ENCODE results near the gene SLC28A1. TPM values are rescaled to one million over a fixed set of nuclear protein-coding genes. Genes with fewer than 3 reads are reported as not detected.
A peak's percentile ranks its signal among the peaks of the same experiment; 100 is the strongest.
"Not testable (repeated sequence)": the region's sequence is repeated elsewhere in the genome, so short reads cannot be mapped to it uniquely, and the experiment has no call there.

SLC28A1 gene
- total RNA-seq, 2 donors from 2014 or later: not detected

DNA sequence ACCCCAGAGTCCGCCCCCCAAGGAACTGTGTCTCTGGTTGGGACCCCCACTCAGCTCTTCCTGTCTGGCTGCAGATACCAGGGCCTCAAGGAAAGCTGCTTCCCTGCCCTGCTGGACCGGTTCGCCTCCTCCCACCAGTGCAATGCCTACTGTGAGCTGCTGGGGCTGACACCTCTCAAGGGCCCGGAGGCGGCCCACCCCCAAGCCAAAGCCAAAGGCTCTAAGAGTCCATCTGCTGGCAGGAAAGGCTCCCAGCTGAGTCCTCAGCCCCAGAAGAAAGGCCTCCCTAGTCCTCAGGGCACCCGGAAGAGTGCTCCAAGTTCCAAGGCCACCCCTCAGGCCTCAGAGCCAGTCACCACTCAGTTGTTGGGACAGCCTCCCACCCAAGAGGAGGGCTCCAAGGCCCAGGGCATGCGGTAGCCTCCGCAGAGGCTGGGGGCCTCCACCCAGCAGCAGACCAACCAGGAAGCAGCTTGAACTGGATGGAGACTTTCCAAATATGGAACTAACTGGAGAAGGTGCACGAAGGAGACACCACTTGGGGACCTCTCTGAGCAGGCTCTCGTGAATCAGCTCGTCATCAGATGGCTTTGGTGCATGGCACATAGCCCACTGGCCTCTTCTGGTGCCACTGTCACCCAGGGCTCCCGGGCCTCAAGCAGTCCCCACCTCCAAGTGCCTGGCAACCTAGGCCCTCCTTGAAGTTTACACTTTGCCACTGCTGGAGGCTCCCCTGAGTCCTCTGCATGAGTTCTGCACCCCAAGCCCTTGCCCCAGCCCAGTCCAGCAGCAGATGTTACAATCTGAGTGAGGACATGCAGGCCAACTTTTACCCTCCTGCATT is 16.2 kb upstream of the SLC28A1 start:
- peak overlapping the region; percentile 72 for H3K27ac Mint-ChIP-seq
- H3K36me3 Mint-ChIP-seq (ENCODE audit: low read depth): no peaks in the 10 kb centered on the region
- DNase-seq: no peak
- no peak for ATAC-seq
- H3K4me1 Mint-ChIP-seq: peaks cover 4% of the 10 kb centered on the region
- H3K4me3 Mint-ChIP-seq: no peak overlapping the region
- H3K9me3 ChIP-seq (ENCODE audit: control insufficient read depth, low read length, poor library complexity, severe bottlenecking): no peaks in the 10 kb centered on the region
- no peaks in the 10 kb centered on the region for H3K27me3 Mint-ChIP-seq

DNA sequence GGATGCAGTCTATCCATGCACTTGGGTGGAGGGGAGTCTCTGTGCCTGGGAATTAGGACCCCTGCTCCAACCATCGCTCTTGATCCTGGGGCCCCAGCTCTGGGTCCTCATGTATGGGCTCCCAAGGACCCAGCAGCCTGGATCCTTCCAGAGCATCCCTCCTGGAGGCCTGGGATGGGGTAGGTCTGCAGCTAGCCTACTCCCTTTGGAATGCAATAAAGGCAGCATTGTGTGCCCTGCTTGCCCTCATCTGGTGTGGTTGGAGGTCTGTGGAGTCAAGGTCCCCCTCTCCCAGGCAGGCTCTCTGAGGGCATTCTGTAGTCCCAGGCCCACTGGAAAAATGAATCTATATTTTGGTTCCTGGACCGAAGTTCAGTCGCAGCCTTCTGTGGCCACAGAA is 15.0 kb upstream of the SLC28A1 start:
- no peaks in the 10 kb centered on the region for H3K9me3 ChIP-seq (ENCODE audit: control insufficient read depth, low read length, poor library complexity, severe bottlenecking)
- no peak overlapping the region for H3K4me3 Mint-ChIP-seq
- H3K27ac Mint-ChIP-seq: peak overlapping the region; percentile 72
- no peaks in the 10 kb centered on the region for H3K36me3 Mint-ChIP-seq (ENCODE audit: low read depth)
- no peaks in the 10 kb centered on the region for H3K27me3 Mint-ChIP-seq
- ATAC-seq (no peak), DNase-seq (no peak)
- peaks cover 6% of the 10 kb centered on the region for H3K4me1 Mint-ChIP-seq

DNA sequence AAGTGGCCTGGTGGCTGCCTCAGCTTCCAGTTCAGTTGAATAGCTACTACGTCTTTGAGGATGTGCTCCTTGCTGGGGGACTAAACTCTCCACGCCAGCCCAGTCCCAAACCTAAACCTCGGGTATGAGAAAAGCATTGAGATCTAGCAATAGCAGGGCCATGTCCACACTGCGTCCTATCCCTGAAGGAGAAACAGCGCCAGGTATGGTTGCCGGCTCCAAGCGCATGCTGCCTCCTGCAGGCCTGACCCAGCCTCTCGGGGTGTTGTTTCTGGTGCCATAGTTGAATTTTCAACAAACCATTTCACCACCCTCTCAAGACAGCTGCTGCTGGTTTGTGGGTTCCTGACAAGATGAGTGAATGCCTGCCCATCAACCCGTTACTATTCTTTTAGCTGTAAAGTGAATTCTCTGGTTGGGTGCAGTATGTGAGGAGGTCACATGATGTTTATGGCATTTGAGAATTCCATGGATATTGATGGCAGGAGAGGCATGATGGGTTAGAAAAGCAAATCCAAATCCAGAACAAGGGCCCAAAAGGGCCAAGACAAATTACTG is 13.0 kb upstream of the SLC28A1 start:
- H3K4me1 Mint-ChIP-seq: peaks cover 6% of the 10 kb centered on the region
- H3K9me3 ChIP-seq (ENCODE audit: control insufficient read depth, low read length, poor library complexity, severe bottlenecking): no peaks in the 10 kb centered on the region
- H3K27ac Mint-ChIP-seq: no peak overlapping the region
- no peak overlapping the region for H3K4me3 Mint-ChIP-seq
- H3K36me3 Mint-ChIP-seq (ENCODE audit: low read depth): no peaks in the 10 kb centered on the region
- DNase-seq (no peak), ATAC-seq (no peak)
- no peaks in the 10 kb centered on the region for H3K27me3 Mint-ChIP-seq

DNA sequence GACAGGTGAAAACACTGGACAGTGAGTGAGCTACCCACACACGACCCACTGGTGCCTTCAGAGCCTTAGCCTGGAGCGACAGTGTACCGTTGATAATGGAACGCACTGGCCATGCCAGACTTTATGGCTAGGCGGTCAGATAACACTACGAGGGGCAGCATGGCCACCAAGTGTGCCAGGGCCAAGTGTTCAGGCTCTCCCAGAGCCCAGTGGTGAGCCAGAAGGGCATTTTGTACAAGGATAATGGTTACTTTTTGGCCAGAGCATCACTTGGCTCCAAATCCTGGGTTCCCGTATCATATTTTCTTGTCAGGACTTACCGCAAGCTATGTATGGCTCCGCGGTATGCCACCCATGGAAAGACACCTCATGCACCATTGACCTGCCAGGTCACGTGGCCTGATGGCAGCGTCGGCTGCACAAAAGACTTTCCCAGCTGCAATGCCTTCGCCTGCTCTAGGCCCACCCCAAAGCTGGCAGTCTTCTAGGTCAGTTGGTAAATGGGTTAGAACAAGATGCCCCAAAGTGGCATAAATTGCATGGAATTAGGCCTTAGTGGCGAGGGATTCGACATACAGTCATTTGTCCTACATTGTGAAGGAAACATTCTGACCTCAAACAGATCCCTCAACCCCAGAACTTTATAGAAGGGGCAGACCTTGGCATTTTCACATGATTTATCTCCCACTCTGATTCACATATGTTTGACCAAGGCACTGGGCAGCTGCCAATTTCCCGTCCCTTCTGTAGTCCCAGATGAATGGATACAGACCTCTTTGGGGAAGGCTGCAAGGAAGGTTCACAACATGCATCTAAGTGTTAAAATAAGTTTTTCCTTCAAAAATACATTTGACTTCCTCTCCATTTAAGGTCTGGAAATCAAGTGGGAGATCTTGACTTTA is 12.2 kb upstream of the SLC28A1 start:
- Mint-ChIP-seq H3K27me3 (no peaks in the 10 kb centered on the region), H3K36me3 (ENCODE audit: low read depth) (no peaks in the 10 kb centered on the region), H3K4me3 (no peak overlapping the region), H3K4me1 (peaks cover 9% of the 10 kb centered on the region), H3K27ac (no peak overlapping the region)
- ATAC-seq: no peak
- DNase-seq: no peak
- no peaks in the 10 kb centered on the region for H3K9me3 ChIP-seq (ENCODE audit: control insufficient read depth, low read length, poor library complexity, severe bottlenecking)

DNA sequence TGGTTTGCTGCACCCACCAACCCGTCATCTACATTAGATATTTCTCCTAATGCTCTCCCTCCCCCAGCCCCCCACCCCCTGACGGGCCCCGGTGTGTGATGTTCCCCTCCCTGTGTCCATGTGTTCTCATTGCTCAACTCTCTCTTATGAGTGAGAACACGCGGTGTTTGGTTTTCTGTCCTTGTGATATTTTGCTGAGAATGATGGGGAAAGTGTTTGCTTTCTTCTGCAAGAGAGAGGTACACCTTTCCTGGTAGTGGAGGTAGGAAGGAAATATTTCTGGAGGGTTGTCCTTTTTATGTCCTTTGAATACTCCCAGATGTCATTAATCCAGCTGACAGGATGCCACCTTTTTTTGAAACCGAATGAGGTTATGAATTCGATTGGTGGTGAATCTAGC is 10.5 kb upstream of the SLC28A1 start:
- ATAC-seq: no peak
- Mint-ChIP-seq H3K4me3 (no peak overlapping the region), H3K4me1 (peaks cover 7% of the 10 kb centered on the region), H3K36me3 (ENCODE audit: low read depth) (no peaks in the 10 kb centered on the region), H3K27ac (no peak overlapping the region), H3K27me3 (no peaks in the 10 kb centered on the region)
- DNase-seq: no peak
- H3K9me3 ChIP-seq (ENCODE audit: control insufficient read depth, low read length, poor library complexity, severe bottlenecking): no peaks in the 10 kb centered on the region

DNA sequence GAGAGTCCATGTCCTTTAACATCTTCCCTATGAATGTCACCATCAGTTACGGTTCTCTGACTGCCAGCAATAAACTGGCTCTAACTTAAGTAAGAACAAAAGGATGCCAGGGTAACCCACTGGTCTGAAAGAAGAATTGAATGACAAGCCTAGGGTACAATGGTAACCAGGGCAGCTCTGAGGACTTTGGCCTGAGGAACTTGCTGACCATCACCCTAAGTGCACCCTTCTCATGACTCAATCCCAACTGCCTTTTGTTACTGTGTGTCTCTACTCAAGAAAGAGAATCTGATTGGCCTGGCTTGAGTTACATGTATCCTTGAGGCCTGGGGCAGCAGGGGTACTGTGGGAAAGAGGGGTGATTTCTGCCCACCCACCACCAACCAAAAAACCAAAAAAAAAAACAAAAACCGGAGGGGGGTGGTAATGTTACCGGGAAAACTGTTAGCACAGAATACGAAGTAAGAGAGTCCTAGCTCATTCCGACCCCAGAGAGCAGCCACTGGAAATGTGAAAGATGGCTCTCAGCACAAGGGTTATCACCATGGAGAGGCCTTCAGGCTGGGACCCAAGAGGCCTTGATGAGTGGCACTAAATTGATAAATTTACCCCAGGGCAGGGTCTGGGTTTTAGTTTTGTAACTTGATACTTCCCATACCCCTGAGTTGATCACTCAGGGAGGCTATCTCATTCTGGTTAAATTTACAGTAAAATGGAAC is 9.3 kb upstream of the SLC28A1 start:
- ATAC-seq (no peak), DNase-seq (no peak)
- Mint-ChIP-seq H3K4me1 (peaks cover 6% of the 10 kb centered on the region), H3K4me3 (no peak overlapping the region), H3K27ac (no peak overlapping the region), H3K27me3 (peaks cover 5% of the 10 kb centered on the region), H3K36me3 (ENCODE audit: low read depth) (peaks cover 2% of the 10 kb centered on the region)
- H3K9me3 ChIP-seq (ENCODE audit: control insufficient read depth, low read length, poor library complexity, severe bottlenecking): no peaks in the 10 kb centered on the region

DNA sequence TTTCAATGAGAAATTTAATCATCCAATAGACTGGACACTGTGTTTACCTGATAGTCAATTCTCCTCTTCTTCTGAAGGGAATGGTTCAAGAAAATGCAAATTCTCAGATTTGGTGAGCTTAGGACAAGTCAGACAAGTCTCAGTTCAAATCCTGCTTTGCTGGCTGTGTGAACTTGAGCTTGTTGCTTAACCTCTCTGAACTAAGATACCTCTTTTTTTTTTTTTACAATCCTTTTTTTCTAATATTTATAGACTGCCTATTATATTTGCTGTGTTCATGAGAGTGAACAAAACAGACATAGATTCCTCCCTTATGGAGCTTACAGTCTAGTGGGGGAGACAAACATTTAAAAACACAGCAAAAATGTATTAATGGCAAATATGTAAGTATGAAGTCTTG is 8.2 kb upstream of the SLC28A1 start:
- ATAC-seq (no peak), DNase-seq (no peak)
- no peak overlapping the region for H3K27ac Mint-ChIP-seq
- H3K27me3 Mint-ChIP-seq: peaks cover 10% of the 10 kb centered on the region
- peaks cover 2% of the 10 kb centered on the region for H3K36me3 Mint-ChIP-seq (ENCODE audit: low read depth)
- H3K4me1 Mint-ChIP-seq: peaks cover 6% of the 10 kb centered on the region
- no peak overlapping the region for H3K4me3 Mint-ChIP-seq
- no peaks in the 10 kb centered on the region for H3K9me3 ChIP-seq (ENCODE audit: control insufficient read depth, low read length, poor library complexity, severe bottlenecking)

DNA sequence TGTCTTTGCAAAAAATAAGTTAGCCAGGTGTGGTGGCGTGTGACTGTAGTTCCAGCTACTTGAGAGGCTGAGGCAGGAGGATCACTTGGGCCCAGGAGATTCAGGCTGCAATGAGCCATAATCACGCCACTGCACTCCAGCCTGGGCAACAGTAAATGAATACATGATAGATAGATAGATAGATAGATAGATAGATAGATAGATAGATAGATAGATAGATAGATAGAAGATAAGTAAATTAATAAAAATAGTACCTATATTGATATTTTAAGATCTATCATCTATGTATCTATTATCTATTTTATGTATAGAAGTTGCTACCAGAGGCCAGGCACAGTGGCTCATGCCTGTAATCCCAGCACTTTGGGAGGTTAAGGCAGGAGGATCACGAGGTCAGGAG is 6.8 kb upstream of the SLC28A1 start:
- not testable (repeated sequence) for ATAC-seq

DNA sequence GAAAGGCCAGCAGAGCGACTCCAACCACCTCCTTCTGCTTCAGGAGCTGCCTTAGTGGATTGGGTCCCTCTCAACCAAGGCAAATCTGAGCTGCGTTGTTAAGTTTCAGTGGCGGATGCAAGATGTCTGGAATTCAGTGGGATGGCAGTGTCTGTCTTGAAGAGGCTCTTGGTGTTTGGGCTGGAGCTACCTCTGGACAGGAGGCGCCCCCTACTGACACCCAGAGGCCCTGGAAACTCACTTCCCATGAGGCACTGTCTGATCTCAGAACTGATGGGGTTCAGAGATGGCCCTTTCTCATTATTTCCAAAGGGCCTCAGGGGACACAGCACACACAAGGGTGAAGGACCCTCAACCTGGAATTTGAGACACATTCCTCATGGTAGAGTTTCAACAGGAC is 6.0 kb upstream of the SLC28A1 start:
- Mint-ChIP-seq H3K27me3 (peaks cover 10% of the 10 kb centered on the region), H3K27ac (no peak overlapping the region), H3K36me3 (ENCODE audit: low read depth) (peaks cover 2% of the 10 kb centered on the region), H3K4me3 (no peak overlapping the region), H3K4me1 (peaks cover 6% of the 10 kb centered on the region)
- peak; percentile 59 for ATAC-seq
- H3K9me3 ChIP-seq (ENCODE audit: control insufficient read depth, low read length, poor library complexity, severe bottlenecking): no peaks in the 10 kb centered on the region
- DNase-seq: peak; percentile 25 to 30 (median 29)

More for the DNA sequence above, 6.8 kb upstream of the SLC28A1 start:
- not testable (repeated sequence) for DNase-seq; H3K9me3 ChIP-seq (ENCODE audit: control insufficient read depth, low read length, poor library complexity, severe bottlenecking); H3K36me3 Mint-ChIP-seq (ENCODE audit: low read depth); H3K27me3 Mint-ChIP-seq; H3K4me3 Mint-ChIP-seq; H3K4me1 Mint-ChIP-seq
- H3K27ac Mint-ChIP-seq: peak overlapping the region; percentile 57

DNA sequence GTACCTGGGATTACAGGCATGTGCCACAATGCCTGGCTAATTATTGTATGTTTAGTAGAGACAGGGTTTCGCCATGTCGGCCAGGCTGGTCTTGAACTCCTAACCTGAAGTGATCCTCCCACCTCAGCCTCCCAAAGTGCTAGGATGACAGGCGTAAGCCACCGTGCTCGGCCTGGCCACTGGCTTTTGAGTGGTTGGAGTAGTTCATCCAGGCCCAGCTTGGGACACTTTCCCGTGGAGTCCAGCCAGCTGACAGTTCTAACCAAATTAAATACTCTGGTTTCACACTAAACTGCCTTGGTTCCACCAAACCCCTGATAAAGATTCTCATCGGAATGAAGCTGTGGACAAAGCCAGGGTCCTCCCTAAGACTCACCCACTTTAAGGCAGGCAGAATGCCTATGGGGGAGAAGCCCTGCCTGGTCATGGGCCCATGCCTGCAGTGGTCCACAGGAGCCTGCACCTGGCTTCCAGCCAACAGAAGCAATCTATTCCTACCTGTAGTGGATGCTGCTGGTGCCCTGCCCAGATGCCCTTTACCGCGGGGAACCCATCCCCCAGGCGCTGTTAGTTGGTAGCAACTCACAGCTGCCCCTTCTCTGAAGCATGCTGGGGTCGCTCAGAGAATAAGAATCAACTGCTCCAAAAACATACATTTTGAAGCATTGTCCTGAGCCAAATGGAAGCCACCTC is 5.2 kb upstream of the SLC28A1 start:
- Mint-ChIP-seq H3K27me3 (peaks cover 11% of the 10 kb centered on the region), H3K4me3 (no peak overlapping the region), H3K4me1 (peaks cover 5% of the 10 kb centered on the region), H3K27ac (no peak overlapping the region), H3K36me3 (ENCODE audit: low read depth) (peaks cover 2% of the 10 kb centered on the region)
- ATAC-seq (no peak), DNase-seq (no peak)
- no peaks in the 10 kb centered on the region for H3K9me3 ChIP-seq (ENCODE audit: control insufficient read depth, low read length, poor library complexity, severe bottlenecking)

DNA sequence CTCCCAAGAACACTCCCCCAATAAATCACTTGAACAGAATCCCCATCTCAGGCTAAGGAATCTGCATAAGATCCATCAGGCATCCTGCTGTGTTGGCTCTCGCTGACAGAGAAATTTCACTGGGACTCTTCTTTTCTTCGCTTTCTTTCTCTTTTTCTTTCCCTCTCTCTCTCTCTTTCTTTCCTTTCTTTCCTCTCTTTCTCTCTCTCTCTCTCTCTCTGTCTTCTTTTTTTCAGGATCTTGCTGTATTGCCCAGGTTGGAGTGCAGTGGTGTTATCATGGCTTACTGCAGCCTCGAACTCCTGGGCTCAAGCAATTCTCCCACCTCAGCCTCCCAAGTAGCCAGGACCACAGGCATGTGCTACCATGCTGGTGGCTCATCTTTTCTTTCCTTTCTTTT is 4.5 kb upstream of the SLC28A1 start:
- DNase-seq: no peak
- H3K9me3 ChIP-seq (ENCODE audit: control insufficient read depth, low read length, poor library complexity, severe bottlenecking): no peaks in the 10 kb centered on the region
- H3K36me3 Mint-ChIP-seq (ENCODE audit: low read depth): peaks cover 2% of the 10 kb centered on the region
- peaks cover 5% of the 10 kb centered on the region for H3K4me1 Mint-ChIP-seq
- no peak for ATAC-seq
- no peak overlapping the region for H3K4me3 Mint-ChIP-seq
- peaks cover 15% of the 10 kb centered on the region for H3K27me3 Mint-ChIP-seq
- H3K27ac Mint-ChIP-seq: no peak overlapping the region

DNA sequence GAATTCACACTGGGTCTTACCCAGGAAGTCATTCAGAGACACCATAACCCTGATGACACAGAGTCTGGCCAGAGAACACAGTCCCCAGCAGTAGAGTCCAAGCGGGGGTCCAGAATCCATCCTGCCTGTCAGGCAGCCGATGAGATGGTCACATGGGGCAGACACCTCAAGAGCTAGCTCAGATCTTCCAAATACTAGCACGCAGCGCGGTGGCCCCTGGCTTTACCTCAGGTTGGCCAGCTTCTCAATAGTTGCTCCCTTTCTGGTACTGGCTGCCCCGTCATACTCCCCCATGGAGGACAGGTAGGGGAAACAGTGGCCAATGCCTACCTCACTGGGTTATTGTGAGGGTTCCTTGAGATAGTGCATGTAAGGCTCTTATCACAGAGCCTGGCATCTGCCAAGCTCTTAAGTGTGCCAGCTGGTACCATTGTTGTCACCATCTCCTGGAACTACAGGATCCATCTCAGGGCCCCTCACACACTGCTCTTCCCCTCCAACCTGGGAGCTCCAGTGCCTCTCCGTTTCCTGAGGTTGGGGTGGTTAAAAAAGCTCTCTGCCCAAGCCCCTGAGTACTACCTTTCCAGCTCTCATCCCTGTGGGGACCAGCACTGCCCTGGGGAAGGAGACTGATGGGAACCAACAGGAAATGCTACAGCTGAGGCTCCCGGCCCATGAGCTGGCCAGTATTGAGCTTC is 3.5 kb upstream of the SLC28A1 start:
- H3K4me1 Mint-ChIP-seq: peaks cover 5% of the 10 kb centered on the region
- peaks cover 2% of the 10 kb centered on the region for H3K36me3 Mint-ChIP-seq (ENCODE audit: low read depth)
- ATAC-seq: no peak

More for the DNA sequence above, 3.5 kb upstream of the SLC28A1 start:
- no peaks in the 10 kb centered on the region for H3K9me3 ChIP-seq (ENCODE audit: control insufficient read depth, low read length, poor library complexity, severe bottlenecking)
- no peak for DNase-seq
- Mint-ChIP-seq H3K27ac (no peak overlapping the region), H3K27me3 (peaks cover 15% of the 10 kb centered on the region), H3K4me3 (no peak overlapping the region)
